Stimulated activated CD4-positive, alpha-beta T cell treated with anti-CD3 and anti-CD28 coated beads, Interleukin-15, amount 100 ng/mL, for 1 hour (primary cell): Measurements from ENCODE around the gene SLC13A3.
A peak's percentile ranks its signal among the peaks of the same experiment; 100 is the strongest.

Source experiments
- DNase-seq, 2 donors: peaks; one replicate each; pipeline ENCODE4 v3.0.0-alpha.2; 2020; ENCODE audit warnings: low read depth in 1 of 2, low spot score in 1 of 2

SLC13A3 gene

GRCh38 chr20:46580613-46581205 lies 70.5 kb downstream of the SLC13A3 start:
- DNase-seq: no peak

- DNase-seq: no peak
Measured at GRCh38 chr20:46578745-46579144, 72.5 kb downstream of the SLC13A3 start.

- no peak for DNase-seq
Measured at GRCh38 chr20:46576774-46577395, 74.4 kb downstream of the SLC13A3 start.

- no peak for DNase-seq
Measured at GRCh38 chr20:46575937-46576461, 75.3 kb downstream of the SLC13A3 start.

GRCh38 chr20:46575394-46575793 lies 75.9 kb downstream of the SLC13A3 start:
- no peak for DNase-seq

GRCh38 chr20:46573788-46574584 lies 77.3 kb downstream of the SLC13A3 start:
- no peak for DNase-seq

GRCh38 chr20:46573234-46573633 lies 78.0 kb downstream of the SLC13A3 start:
- DNase-seq: no peak

GRCh38 chr20:46572790-46573189 lies 78.5 kb downstream of the SLC13A3 start:
- no peak for DNase-seq

- DNase-seq: no peak
Measured at GRCh38 chr20:46572153-46572552, 79.1 kb downstream of the SLC13A3 start.

- no peak for DNase-seq
Measured at GRCh38 chr20:46571418-46571817, 79.8 kb downstream of the SLC13A3 start.

GRCh38 chr20:46570956-46571355 lies 80.3 kb downstream of the SLC13A3 start:
- no peak for DNase-seq

- DNase-seq: no peak
Measured at GRCh38 chr20:46569961-46570360, 81.3 kb downstream of the SLC13A3 start.

GRCh38 chr20:46568570-46569129 lies 82.6 kb downstream of the SLC13A3 start:
- no peak for DNase-seq

- DNase-seq: no peak
Measured at GRCh38 chr20:46566125-46566524, 85.1 kb downstream of the SLC13A3 start.

GRCh38 chr20:46564241-46564957 lies 86.9 kb downstream of the SLC13A3 start:
- DNase-seq: no peak

- no peak for DNase-seq
Measured at GRCh38 chr20:46563860-46564221, 87.4 kb downstream of the SLC13A3 start.

- DNase-seq: no peak
Measured at GRCh38 chr20:46563170-46563859, 87.9 kb downstream of the SLC13A3 start.

GRCh38 chr20:46562373-46563169 lies 88.7 kb downstream of the SLC13A3 start:
- peak in 1 of 2 donors; percentile 27 for DNase-seq

GRCh38 chr20:46562009-46562372 lies 89.3 kb downstream of the SLC13A3 start:
- no peak for DNase-seq
